ENCODE data around the gene NAV2. TPM values are rescaled to one million over a fixed set of nuclear protein-coding genes. Genes with fewer than 3 reads are reported as not detected.

The NAV2 gene
- total RNA-seq, 2 experiments from 2014 or later = 0.23 to 0.71 TPM

DNA sequence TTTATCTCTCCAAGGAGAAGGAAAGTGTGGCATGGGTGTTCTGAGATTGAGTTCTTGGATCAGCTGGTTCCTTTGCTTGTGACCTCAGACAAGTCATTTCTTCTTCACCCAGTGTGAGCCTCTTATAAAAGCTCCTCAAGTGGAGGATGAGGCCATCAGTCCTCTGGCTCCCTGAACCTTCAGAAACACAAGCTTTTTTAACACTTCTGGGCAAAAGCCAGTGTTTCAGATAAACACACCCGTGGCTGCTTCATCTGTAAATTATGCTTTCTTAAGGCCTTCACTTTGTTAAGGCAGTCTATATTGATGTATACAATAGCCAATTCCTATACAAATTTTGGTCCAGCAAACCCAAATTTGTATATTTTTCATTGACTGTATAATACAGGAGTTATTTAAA is 267.8 kb downstream of the NAV2 start:
- Mint-ChIP-seq H3K36me3 (ENCODE audit: low read depth) (no peaks in the 10 kb centered on the region), H3K4me1 (ENCODE audit: low read depth) (peaks cover 4% of the 10 kb centered on the region), H3K4me3 (no peak overlapping the region), H3K27me3 (ENCODE audit: low read depth) (no peaks in the 10 kb centered on the region), H3K27ac (no peak overlapping the region), H3K9me3 (ENCODE audit: insufficient read depth) (no peaks in the 10 kb centered on the region)
- DNase-seq (no peak), ATAC-seq (no peak)
- ChIA-PET POLR2A (no interaction called here), CTCF (no interaction called here)

DNA sequence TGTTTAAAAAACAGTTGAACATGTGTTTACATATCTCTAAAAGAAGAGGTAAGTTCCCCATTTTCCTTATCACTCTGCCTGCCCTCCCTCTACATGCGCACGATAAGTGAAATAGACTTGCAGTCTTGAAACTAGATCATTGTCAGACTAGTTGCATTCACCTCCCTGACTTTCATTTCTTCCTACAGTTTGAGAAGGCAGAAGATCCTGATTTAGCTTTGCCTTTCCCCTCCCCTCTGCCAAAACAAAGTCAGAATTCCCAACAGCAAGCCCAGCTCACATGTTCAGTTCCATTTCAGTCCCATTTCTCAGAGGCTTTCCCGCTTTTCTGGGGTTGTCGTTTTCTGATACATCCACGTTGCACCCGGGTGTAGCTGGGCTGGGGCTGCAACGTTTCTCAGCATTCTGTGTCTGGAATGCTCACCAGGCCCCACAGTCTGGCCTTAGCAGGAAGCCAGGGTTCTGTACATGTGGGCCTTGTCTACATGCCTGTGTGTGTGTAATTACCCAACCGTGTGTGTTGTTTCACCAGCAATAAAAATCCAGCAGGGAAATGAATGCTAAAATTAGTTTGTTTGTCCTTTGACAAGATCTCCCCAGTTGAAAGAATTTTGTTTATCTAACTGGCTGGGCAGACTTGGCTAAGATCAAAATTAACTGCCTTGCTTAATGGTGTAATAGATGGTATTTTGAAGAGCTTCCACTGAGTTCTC is 268.5 kb downstream of the NAV2 start:
- H3K4me3 Mint-ChIP-seq = no peak overlapping the region
- POLR2A ChIA-PET = no interaction called here
- peaks cover 4% of the 10 kb centered on the region for H3K4me1 Mint-ChIP-seq (ENCODE audit: low read depth)
- no peaks in the 10 kb centered on the region for H3K9me3 Mint-ChIP-seq (ENCODE audit: insufficient read depth)
- H3K36me3 Mint-ChIP-seq (ENCODE audit: low read depth) = no peaks in the 10 kb centered on the region
- H3K27ac Mint-ChIP-seq = no peak overlapping the region
- CTCF ChIA-PET = interaction anchor here (1.0 to 1.7 kb wide), 3 partner anchors 9 to 147 kb away, joined by 3 to 4 read pairs (median 4); no protein-coding TSS in a partner anchor
- ATAC-seq (no peak), DNase-seq (no peak)
- H3K27me3 Mint-ChIP-seq (ENCODE audit: low read depth) = no peaks in the 10 kb centered on the region

DNA sequence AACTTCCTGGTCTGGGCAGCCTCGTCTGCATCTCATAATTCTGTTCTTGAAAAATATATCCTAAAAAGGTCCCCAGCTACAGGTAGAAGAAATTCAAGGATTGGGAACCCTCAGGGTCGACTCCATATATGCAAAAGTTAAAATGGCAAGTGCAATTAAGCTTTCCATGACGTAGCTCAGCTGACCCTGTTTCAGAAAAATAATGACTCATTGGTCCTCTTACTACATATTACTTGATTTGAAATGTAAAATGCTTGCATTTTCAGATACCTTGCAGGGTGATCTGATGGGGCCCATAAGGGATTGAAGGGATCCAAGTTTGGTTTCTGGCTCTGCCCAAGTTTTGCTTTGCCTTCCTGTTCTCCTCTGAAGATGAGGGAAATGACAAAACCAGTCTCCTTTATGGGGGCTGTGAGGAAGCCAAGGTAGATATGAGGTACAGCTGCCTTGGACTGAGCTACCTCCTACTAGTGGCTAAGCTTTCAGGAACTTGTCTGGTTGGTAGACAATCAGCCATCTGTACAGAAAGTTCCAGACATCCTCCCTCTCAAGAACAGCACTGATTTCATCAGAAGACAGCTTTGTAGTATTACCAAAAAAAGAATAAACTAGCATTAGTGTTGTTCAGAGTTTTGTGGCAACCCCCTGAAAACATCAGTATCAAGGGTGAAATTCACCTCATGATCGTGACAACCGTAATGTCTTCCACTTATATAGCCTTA is 270.3 kb downstream of the NAV2 start:
- POLR2A ChIA-PET = no interaction called here
- CTCF ChIA-PET = no interaction called here

DNA sequence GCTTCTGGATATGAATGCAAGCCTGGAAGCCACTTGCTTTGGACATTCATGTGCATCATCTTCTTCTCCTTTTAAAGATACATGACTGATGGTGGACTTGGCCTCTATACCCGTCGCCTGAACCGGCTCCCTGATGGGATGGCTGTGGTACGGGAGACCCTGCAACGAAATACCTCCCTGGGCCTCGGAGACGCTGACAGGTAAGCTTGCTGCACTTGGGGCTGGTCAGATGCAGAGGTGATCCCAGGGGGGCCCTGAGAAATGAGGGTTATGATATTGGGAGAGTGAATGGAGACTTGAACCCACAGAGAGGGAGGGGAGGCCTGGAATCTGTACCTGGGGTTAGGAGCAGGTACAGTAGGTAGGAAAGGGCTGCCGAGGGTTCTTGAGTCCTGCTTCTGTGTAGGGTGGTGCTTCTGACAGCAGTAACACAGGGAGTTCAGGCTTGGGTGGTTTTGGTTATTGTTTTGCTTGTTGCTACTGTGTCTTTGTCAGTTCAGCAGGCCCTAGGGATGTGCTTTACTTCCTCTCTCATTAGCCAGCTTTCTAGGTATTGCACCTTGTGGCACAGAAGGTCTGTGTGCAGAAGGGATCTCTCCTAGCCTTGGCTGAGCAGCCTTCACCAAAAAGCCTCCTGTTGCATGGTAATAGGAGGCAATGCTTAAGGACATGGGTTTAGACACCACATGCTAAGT is 271.6 kb downstream of the NAV2 start:
- POLR2A ChIA-PET = no interaction called here
- ATAC-seq (no peak), DNase-seq (no peak)
- Mint-ChIP-seq H3K27ac (no peak overlapping the region), H3K9me3 (ENCODE audit: insufficient read depth) (no peaks in the 10 kb centered on the region), H3K4me3 (no peak overlapping the region), H3K36me3 (ENCODE audit: low read depth) (no peaks in the 10 kb centered on the region), H3K4me1 (ENCODE audit: low read depth) (no peaks in the 10 kb centered on the region), H3K27me3 (ENCODE audit: low read depth) (no peaks in the 10 kb centered on the region)
- CTCF ChIA-PET = no interaction called here

More for the DNA sequence above, 270.3 kb downstream of the NAV2 start:
- Mint-ChIP-seq H3K27ac (no peak overlapping the region), H3K9me3 (ENCODE audit: insufficient read depth) (no peaks in the 10 kb centered on the region), H3K4me1 (ENCODE audit: low read depth) (peaks cover 4% of the 10 kb centered on the region), H3K4me3 (no peak overlapping the region), H3K27me3 (ENCODE audit: low read depth) (no peaks in the 10 kb centered on the region), H3K36me3 (ENCODE audit: low read depth) (no peaks in the 10 kb centered on the region)
- no peak for DNase-seq
- ATAC-seq = no peak

DNA sequence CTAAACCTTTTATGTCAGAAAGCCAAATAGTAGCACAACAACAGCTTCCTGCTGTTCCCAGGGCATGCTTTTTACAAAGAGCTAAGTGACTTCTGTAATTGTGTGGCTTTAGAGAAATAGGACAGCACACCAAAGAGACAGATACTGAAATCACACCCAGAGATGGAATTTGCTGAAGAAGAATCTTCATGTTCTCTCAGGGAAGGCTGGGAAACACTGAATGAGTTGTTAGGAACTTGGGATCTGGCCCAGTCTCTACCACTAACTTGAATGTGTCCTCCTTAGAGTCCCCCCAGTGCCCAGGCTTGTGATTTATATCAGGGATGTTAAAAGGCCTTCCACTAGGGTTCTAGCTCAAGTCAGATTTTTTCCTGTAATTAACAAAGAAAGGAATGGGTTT is 272.5 kb downstream of the NAV2 start:
- no peaks in the 10 kb centered on the region for H3K4me1 Mint-ChIP-seq (ENCODE audit: low read depth)
- no peaks in the 10 kb centered on the region for H3K9me3 Mint-ChIP-seq (ENCODE audit: insufficient read depth)
- POLR2A ChIA-PET = no interaction called here
- H3K4me3 Mint-ChIP-seq = no peak overlapping the region
- DNase-seq (no peak), ATAC-seq (no peak)
- no peak overlapping the region for H3K27ac Mint-ChIP-seq
- CTCF ChIA-PET = no interaction called here
- no peaks in the 10 kb centered on the region for H3K36me3 Mint-ChIP-seq (ENCODE audit: low read depth)
- H3K27me3 Mint-ChIP-seq (ENCODE audit: low read depth) = no peaks in the 10 kb centered on the region

DNA sequence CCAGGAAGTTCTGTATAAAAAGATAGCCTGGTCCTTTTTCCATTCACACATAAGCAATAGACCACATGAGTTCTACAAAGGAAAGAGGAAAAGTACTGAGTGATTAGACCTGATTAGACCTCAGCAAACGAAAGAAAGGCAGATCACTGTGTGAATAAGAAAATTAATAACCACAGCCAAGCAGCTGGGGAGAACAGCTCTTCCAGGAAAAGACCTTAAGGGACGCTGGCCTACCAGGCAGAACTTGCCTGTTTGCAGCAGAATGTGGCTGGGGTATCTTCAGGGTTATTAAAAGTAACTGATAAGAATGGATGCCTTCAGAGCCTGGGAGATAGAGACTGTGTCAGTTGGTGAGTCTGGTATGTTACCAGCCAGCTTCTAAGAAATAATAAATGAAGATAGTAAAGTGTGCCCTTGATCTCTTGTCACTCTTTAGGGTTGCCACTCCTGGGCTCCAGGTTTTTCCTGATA is 274.7 kb downstream of the NAV2 start:
- DNase-seq (no peak), ATAC-seq (no peak)
- POLR2A ChIA-PET = no interaction called here
- Mint-ChIP-seq H3K36me3 (ENCODE audit: low read depth) (no peaks in the 10 kb centered on the region), H3K4me1 (ENCODE audit: low read depth) (no peaks in the 10 kb centered on the region), H3K9me3 (ENCODE audit: insufficient read depth) (no peaks in the 10 kb centered on the region), H3K4me3 (no peak overlapping the region), H3K27ac (no peak overlapping the region), H3K27me3 (ENCODE audit: low read depth) (peaks cover 3% of the 10 kb centered on the region)
- CTCF ChIA-PET = no interaction called here

DNA sequence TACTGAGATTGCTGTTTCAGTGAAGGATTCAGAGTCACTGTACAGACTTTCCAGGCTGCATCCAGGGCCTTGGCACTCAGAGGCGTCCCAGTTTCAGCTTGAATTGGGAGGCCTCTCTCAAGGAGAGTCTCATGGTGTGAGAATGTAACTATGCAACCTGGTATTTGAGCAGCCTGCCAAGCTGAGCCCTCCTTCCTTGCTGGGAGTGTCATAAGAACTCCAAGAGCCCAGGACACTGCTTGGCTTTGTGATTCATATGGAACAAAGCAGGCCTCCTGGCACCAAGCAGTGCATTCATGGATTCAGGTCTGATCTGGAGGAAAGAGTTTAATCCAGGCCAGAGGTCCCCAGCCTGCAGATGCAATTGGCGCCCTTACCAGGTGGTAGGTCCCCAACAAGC is 276.0 kb downstream of the NAV2 start:
- Mint-ChIP-seq H3K27ac (no peak overlapping the region), H3K36me3 (ENCODE audit: low read depth) (no peaks in the 10 kb centered on the region), H3K4me3 (no peak overlapping the region), H3K27me3 (ENCODE audit: low read depth) (peaks cover 3% of the 10 kb centered on the region), H3K9me3 (ENCODE audit: insufficient read depth) (no peaks in the 10 kb centered on the region), H3K4me1 (ENCODE audit: low read depth) (no peaks in the 10 kb centered on the region)
- no peak for DNase-seq
- ATAC-seq = no peak
- ChIA-PET CTCF (no interaction called here), POLR2A (no interaction called here)

DNA sequence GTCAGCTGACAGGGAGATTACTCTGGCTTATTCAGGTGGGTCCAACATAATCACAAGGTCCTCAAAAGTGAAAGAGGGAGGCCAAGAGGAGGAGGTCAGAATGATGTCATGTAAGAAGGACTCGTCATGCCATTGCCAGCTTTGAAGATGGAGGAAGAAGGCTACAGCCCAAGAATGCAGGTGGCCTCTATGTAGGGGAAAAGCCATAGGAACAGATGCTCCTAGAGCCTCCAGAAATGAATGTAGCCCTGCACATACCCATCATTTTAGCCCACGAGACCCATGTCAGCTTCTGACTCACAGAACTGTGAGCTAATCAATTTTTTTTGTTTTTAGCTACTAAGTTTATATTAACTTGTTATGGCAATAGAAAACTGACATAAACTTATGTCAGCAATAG is 276.6 kb downstream of the NAV2 start:
- H3K36me3 Mint-ChIP-seq (ENCODE audit: low read depth) = no peaks in the 10 kb centered on the region
- CTCF ChIA-PET = no interaction called here
- no peak overlapping the region for H3K27ac Mint-ChIP-seq
- no peak overlapping the region for H3K4me3 Mint-ChIP-seq
- POLR2A ChIA-PET = no interaction called here
- no peaks in the 10 kb centered on the region for H3K9me3 Mint-ChIP-seq (ENCODE audit: insufficient read depth)
- ATAC-seq (no peak), DNase-seq (no peak)
- H3K27me3 Mint-ChIP-seq (ENCODE audit: low read depth) = peaks cover 3% of the 10 kb centered on the region
- no peaks in the 10 kb centered on the region for H3K4me1 Mint-ChIP-seq (ENCODE audit: low read depth)

DNA sequence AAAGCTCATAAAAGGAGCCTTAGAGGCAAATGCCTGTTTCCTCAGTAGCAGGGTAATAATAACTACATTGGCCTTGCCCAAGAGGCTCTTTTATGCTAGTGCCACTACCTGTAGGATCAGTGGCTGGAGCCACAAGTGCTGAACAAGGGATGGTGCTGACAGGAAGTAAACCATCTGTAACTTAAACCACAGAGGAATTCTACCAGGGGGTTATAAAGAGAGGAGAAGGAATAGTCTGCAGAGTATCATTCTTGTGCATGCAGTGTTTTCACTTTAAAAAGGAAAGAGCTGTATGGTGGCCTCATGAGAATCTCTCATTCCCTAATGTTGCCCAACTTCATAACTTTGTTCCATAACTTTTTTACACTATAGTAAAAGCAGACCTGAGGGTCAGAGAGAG is 279.5 kb downstream of the NAV2 start:
- Mint-ChIP-seq H3K27me3 (ENCODE audit: low read depth) (peaks cover 3% of the 10 kb centered on the region), H3K4me1 (ENCODE audit: low read depth) (no peaks in the 10 kb centered on the region), H3K4me3 (no peak overlapping the region), H3K36me3 (ENCODE audit: low read depth) (no peaks in the 10 kb centered on the region), H3K9me3 (ENCODE audit: insufficient read depth) (no peaks in the 10 kb centered on the region), H3K27ac (no peak overlapping the region)
- ATAC-seq (no peak), DNase-seq (no peak)
- ChIA-PET CTCF (interaction anchor here (1.2 kb wide), 1 partner anchor 141 kb away, joined by 3 read pairs; no protein-coding TSS in a partner anchor), POLR2A (no interaction called here)

DNA sequence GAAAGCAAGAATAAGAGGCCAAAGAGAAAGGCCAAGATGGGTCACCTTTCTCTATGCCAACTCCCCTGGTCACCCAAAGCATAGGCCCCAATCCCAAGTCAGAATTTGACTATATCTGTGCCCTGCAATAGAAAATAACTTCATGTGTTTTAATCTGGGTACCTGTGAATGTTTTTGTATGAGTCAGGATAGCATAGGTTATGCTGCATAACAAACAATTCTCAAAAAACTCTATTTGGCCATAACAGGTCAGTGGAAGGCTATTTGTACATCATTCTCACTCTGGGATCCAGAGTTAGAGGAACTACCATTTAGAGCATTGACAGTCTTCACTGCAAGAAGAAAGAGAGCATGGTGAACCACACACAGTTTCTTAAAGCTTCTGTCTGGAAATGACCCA is 280.4 kb downstream of the NAV2 start:
- no peak for ATAC-seq
- no peak overlapping the region for H3K4me3 Mint-ChIP-seq
- H3K4me1 Mint-ChIP-seq (ENCODE audit: low read depth) = no peaks in the 10 kb centered on the region
- POLR2A ChIA-PET = no interaction called here
- no peak for DNase-seq
- H3K27ac Mint-ChIP-seq = no peak overlapping the region
- H3K36me3 Mint-ChIP-seq (ENCODE audit: low read depth) = no peaks in the 10 kb centered on the region
- H3K27me3 Mint-ChIP-seq (ENCODE audit: low read depth) = peaks cover 3% of the 10 kb centered on the region
- CTCF ChIA-PET = no interaction called here
- no peaks in the 10 kb centered on the region for H3K9me3 Mint-ChIP-seq (ENCODE audit: insufficient read depth)

DNA sequence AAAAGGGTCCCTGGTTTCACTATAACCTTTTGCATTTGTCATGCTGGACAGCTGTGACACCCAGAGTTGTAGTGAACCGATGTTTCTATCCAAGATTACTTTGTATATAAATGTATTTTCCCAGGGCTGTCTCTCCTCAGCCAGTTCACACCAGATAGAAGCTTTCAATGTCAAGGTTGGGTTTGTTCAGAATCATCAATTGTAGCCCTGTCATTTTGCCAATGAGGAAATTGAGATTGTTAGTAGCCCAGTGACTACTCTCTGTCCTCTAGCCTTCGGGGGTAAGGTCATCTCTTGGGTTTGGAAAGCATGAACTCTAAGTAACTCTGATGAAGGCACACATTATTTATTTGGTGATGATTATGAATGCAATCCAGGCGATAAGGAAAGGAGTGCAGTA is 282.0 kb downstream of the NAV2 start:
- Mint-ChIP-seq H3K36me3 (ENCODE audit: low read depth) (no peaks in the 10 kb centered on the region), H3K27me3 (ENCODE audit: low read depth) (peaks cover 3% of the 10 kb centered on the region), H3K4me3 (no peak overlapping the region), H3K9me3 (ENCODE audit: insufficient read depth) (no peaks in the 10 kb centered on the region), H3K4me1 (ENCODE audit: low read depth) (no peaks in the 10 kb centered on the region), H3K27ac (no peak overlapping the region)
- POLR2A ChIA-PET = interaction anchor here (0.6 kb wide), 1 partner anchor 1487 kb away, joined by 4 read pairs; no protein-coding TSS in a partner anchor
- CTCF ChIA-PET = no interaction called here
- ATAC-seq (no peak), DNase-seq (no peak)

DNA sequence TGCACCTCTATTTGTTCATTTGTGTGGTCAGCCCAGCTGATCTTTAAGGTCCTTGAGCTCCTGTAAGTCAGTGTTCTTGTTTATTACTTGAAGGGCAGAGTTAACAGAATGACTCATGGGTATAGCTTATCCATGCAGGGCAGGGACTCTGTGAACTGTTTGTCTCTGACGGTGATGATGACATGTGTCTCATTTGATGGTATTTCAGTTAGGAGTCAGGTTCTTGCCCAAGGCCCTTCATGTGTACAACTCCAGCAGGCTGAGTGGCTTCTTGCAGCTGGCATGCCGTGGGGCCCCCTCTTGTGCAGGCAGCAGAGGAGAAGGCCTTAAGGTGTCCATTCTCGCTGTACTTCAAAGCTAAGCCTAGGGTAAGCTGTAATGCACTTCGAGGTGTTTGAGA is 282.5 kb downstream of the NAV2 start:
- no peak overlapping the region for H3K27ac Mint-ChIP-seq
- DNase-seq = no peak
- H3K4me1 Mint-ChIP-seq (ENCODE audit: low read depth) = no peaks in the 10 kb centered on the region
- H3K27me3 Mint-ChIP-seq (ENCODE audit: low read depth) = peaks cover 3% of the 10 kb centered on the region
- ATAC-seq = no peak
- no peaks in the 10 kb centered on the region for H3K36me3 Mint-ChIP-seq (ENCODE audit: low read depth)
- ChIA-PET CTCF (no interaction called here), POLR2A (interaction anchor here (0.6 kb wide), 1 partner anchor 1486 kb away, joined by 4 read pairs; no protein-coding TSS in a partner anchor)
- H3K9me3 Mint-ChIP-seq (ENCODE audit: insufficient read depth) = no peaks in the 10 kb centered on the region
- no peak overlapping the region for H3K4me3 Mint-ChIP-seq
